Measurements from ENCODE around the gene SSH2. TPM values are rescaled to one million over a fixed set of nuclear protein-coding genes. Genes with fewer than 3 reads are reported as not detected.
"Not testable (repeated sequence)": the region's sequence is repeated elsewhere in the genome, so short reads cannot be mapped to it uniquely, and the experiment has no call there.

The SSH2 gene
- total and polyA plus RNA-seq, 2 experiments from 2014 or later: 8.3 to 18.9 TPM

DNA sequence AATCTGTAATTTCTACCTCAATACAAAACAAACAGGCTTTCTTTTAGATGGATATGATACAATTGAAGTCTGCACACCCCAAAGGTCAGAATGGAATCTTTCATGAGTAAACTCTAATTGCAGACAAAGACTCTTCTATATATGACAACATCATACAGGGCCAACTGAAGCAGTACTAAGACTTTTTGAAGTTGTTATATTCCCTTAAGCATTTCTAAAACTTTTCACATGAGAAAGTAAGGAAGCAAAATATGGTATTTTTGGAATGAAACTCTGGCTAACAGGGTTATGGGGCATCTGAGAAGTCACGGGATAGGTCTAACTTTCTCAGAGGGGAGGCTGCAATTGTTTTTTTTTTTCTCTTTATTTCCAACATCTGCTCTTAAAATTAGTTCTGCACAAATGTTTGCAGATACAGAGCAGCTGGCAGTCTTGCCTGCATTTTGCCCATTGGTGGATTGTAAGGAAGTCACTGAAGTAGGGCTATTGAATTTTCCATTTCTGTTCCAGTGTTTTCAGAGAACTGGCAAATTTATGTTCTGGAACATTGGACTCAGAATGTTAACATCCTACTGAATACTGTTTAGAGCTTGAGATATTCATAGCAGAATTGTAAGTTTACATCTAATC lies 59.1 kb downstream of the SSH2 start:
- Histone ChIP-seq H3K79me2 (ENCODE audit: insufficient read depth) (peaks cover 61% of the 10 kb centered on the region), H3K4me1 (ENCODE audit: insufficient read depth) (no peaks in the 10 kb centered on the region), H3K9me3 (ENCODE audit: low read depth) (no peaks in the 10 kb centered on the region), H3K27me3 (replicated peaks; ENCODE audit: insufficient read depth) (no peaks in the 10 kb centered on the region), H3K9ac (no peak overlapping the region), H3K4me3 (no peak overlapping the region), H4K20me1 (ENCODE audit: insufficient read depth) (peaks cover 5% of the 10 kb centered on the region; the same call in 1 of the 2 replicates), H3K36me3 (ENCODE audit: low read depth) (no peaks in the 10 kb centered on the region), H3K27ac (no peak overlapping the region), H3K9me2 (ENCODE audit: insufficient read depth) (no peaks in the 10 kb centered on the region), H2AFZ (no peak overlapping the region), H3K4me2 (ENCODE audit: unreplicated experiment) (no peak overlapping the region), H3F3A (ENCODE audit: insufficient read depth) (no peaks in the 10 kb centered on the region)
- WGBS, 2 experiments (ENCODE audit: low coverage in 1 of 2, low lambda C conversion rate in 2 of 2, missing lambda C conversion rate in 2 of 2): 78 to 83% methylated on average over 1 of the region's 1 CpG
- in situ Hi-C loops (cut with MboI): no loop called here
- TF ChIP-seq EZH2 (IDR thresholded peaks at IDR 0.05; ENCODE audit: insufficient read depth, poor library complexity, severe bottlenecking) (no peak), EZH2phosphoT487 (IDR thresholded peaks at IDR 0.05; ENCODE audit: insufficient read depth, low read depth) (no peak)
- DNase-seq: no peak

DNA sequence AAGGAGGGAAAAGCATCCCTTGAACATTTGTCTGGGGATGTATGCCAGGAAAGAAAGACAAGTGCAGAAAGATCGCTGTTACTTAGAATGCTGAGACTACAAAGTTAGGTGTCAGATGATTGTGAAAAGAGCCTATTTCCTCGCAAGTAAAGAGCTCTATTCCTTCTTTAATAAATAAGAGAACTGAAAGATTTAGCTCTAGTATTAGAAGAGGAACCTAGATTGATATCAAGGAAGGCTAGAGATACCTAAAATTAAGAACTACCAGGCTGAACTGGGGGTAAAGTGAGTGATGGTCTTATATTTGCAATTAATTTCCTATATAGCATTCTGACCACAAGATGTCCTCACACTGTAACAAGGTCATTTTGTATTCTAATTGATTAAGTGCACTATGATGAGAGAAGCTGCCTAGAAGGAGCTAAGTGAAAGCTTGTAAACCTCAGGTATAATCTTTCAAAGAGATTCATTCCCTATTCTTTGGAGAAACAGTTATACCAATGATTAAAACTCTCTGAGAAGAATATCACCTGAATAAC lies 62.3 kb downstream of the SSH2 start:
- no peaks in the 10 kb centered on the region for H3K36me3 ChIP-seq (ENCODE audit: low read depth)
- no peak overlapping the region for H3K9ac ChIP-seq
- H3K4me1 ChIP-seq (ENCODE audit: insufficient read depth): no peaks in the 10 kb centered on the region
- TF ChIP-seq EZH2 (IDR thresholded peaks at IDR 0.05; ENCODE audit: insufficient read depth, poor library complexity, severe bottlenecking) (no peak), EZH2phosphoT487 (IDR thresholded peaks at IDR 0.05; ENCODE audit: insufficient read depth, low read depth) (no peak)
- peak; percentile 8 for DNase-seq
- H3F3A ChIP-seq (ENCODE audit: insufficient read depth): no peaks in the 10 kb centered on the region
- H2AFZ ChIP-seq: no peak overlapping the region
- H3K4me3 ChIP-seq: no peak overlapping the region
- no peak overlapping the region for H3K4me2 ChIP-seq (ENCODE audit: unreplicated experiment)
- no peaks in the 10 kb centered on the region for H3K27me3 ChIP-seq (replicated peaks; ENCODE audit: insufficient read depth)
- H3K9me2 ChIP-seq (ENCODE audit: insufficient read depth): no peaks in the 10 kb centered on the region
- 59 to 60% methylated on average over 2 of the region's 2 CpGs for WGBS, 2 experiments (ENCODE audit: low coverage in 1 of 2, low lambda C conversion rate in 2 of 2, missing lambda C conversion rate in 2 of 2)
- H3K9me3 ChIP-seq (ENCODE audit: low read depth): no peaks in the 10 kb centered on the region
- H4K20me1 ChIP-seq (ENCODE audit: insufficient read depth): no peaks in the 10 kb centered on the region; the same call in 1 of the 2 replicates
- peaks cover 53% of the 10 kb centered on the region for H3K79me2 ChIP-seq (ENCODE audit: insufficient read depth)
- in situ Hi-C loops (cut with MboI): no loop called here
- no peak overlapping the region for H3K27ac ChIP-seq

DNA sequence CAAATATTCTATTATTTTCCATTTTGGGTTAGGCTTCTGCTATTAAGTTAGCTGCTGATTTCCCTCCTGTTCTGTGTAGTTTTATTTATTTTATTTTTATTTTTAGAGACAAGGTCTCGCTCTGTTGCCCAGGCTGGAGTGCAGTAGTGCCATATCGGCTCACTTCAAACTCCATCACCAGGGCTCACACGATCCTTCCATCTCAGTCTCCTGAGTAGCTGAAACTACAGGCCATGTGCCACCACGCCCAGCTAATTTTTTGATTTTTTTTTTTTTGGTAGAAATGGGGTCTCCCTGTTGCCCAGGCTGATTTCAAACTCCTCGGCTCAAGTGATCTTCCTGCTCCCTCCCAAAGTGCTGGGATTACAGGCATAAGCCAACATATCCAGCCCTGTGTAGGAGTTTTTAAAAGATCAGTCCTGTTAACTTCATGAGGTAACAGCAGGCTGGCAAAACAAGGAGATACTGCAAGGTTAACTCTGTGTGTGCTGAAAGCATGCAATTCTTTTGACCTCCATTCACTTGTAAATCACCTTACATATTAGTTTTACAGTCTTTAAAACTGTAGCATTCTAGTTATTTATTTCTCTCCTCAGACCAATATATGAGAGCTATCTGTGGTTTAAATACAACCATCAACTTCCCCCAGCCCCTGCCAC lies 63.2 kb downstream of the SSH2 start:
- Histone ChIP-seq H4K20me1 (ENCODE audit: insufficient read depth) (no peaks in the 10 kb centered on the region; the same call in 1 of the 2 replicates), H3K27me3 (replicated peaks; ENCODE audit: insufficient read depth) (no peaks in the 10 kb centered on the region)
- DNase-seq: no peak

DNA sequence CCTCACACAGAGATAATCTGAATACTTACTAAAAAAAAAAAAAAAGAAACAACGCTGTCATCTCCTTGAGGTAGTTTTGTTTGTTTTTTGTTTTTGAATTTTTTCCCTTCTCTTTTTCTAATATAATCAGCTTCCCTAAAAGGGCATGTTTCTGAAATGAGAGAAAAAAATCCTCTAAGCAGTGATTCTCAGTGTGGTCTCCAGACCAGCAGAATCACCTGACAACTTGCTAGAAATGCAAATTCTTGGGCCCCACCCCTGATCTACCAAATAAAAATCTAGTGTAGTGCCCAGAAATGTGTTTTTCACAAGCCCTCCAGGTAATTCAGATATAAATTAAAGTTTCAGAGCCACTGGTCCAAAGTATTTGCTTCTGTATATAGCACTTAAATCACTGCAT lies 65.4 kb downstream of the SSH2 start:
- no peak for DNase-seq
- Histone ChIP-seq H3K79me2 (ENCODE audit: insufficient read depth) (peaks cover 65% of the 10 kb centered on the region), H3K9me2 (ENCODE audit: insufficient read depth) (no peaks in the 10 kb centered on the region), H3K4me3 (no peak overlapping the region), H3K4me1 (ENCODE audit: insufficient read depth) (no peaks in the 10 kb centered on the region), H3K9ac (no peak overlapping the region), H3K27me3 (replicated peaks; ENCODE audit: insufficient read depth) (no peaks in the 10 kb centered on the region), H3K36me3 (ENCODE audit: low read depth) (no peaks in the 10 kb centered on the region), H2AFZ (no peak overlapping the region), H4K20me1 (ENCODE audit: insufficient read depth) (no peaks in the 10 kb centered on the region), H3K9me3 (ENCODE audit: low read depth) (no peaks in the 10 kb centered on the region), H3F3A (ENCODE audit: insufficient read depth) (no peaks in the 10 kb centered on the region), H3K4me2 (ENCODE audit: unreplicated experiment) (no peak overlapping the region), H3K27ac (no peak overlapping the region)
- WGBS, 2 experiments (ENCODE audit: low coverage in 1 of 2, low lambda C conversion rate in 2 of 2, missing lambda C conversion rate in 2 of 2): 98 to 100% methylated on average over 1 of the region's 1 CpG
- in situ Hi-C loops (cut with MboI): no loop called here
- TF ChIP-seq EZH2 (IDR thresholded peaks at IDR 0.05; ENCODE audit: insufficient read depth, poor library complexity, severe bottlenecking): no peak
- TF ChIP-seq EZH2phosphoT487 (IDR thresholded peaks at IDR 0.05; ENCODE audit: insufficient read depth, low read depth): no peak

More for the DNA sequence above, 63.2 kb downstream of the SSH2 start:
- in situ Hi-C loops (cut with MboI): no loop called here
- Histone ChIP-seq H3K4me1 (ENCODE audit: insufficient read depth) (no peaks in the 10 kb centered on the region), H3K9me2 (ENCODE audit: insufficient read depth) (no peaks in the 10 kb centered on the region), H3K36me3 (ENCODE audit: low read depth) (no peaks in the 10 kb centered on the region), H3K9me3 (ENCODE audit: low read depth) (no peaks in the 10 kb centered on the region), H3K9ac (no peak overlapping the region), H2AFZ (no peak overlapping the region), H3K79me2 (ENCODE audit: insufficient read depth) (peaks cover 53% of the 10 kb centered on the region), H3K4me3 (no peak overlapping the region), H3K4me2 (ENCODE audit: unreplicated experiment) (no peak overlapping the region), H3K27ac (no peak overlapping the region), H3F3A (ENCODE audit: insufficient read depth) (no peaks in the 10 kb centered on the region)
- TF ChIP-seq EZH2 (IDR thresholded peaks at IDR 0.05; ENCODE audit: insufficient read depth, poor library complexity, severe bottlenecking) (no peak), EZH2phosphoT487 (IDR thresholded peaks at IDR 0.05; ENCODE audit: insufficient read depth, low read depth) (no peak)
- 80 to 81% methylated on average over 5 of the region's 5 CpGs for WGBS, 2 experiments (ENCODE audit: low coverage in 1 of 2, low lambda C conversion rate in 2 of 2, missing lambda C conversion rate in 2 of 2)

DNA sequence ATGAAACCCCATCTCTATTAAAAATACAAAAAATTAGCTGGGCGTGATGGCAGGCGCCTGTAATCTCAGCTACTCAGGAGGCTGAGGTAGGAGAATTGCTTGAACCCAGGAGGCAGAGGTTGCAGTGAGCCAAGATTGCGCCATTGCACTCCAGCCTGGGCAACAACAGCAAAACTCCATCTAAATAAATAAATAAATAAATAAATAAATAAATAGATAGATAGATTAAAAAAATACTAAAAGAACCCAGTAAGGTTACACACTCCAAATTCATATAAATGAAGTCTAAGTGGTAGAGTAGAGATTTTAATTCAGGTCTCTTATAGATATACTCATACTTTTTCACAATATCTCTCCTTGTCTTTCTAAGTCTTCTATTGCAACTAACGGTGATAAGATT lies 65.9 kb downstream of the SSH2 start:
- in situ Hi-C loops (cut with MboI): not testable (repeated sequence)
- 97% methylated on average over 4 of the region's 4 CpGs for WGBS, 2 experiments (ENCODE audit: low coverage in 1 of 2, low lambda C conversion rate in 2 of 2, missing lambda C conversion rate in 2 of 2)

More for the DNA sequence above, 65.9 kb downstream of the SSH2 start:
- H3K79me2 ChIP-seq (ENCODE audit: insufficient read depth): peaks cover 63% of the 10 kb centered on the region
- H3K4me1 ChIP-seq (ENCODE audit: insufficient read depth); H3K4me3 ChIP-seq; H3K9me3 ChIP-seq (ENCODE audit: low read depth); H4K20me1 ChIP-seq (ENCODE audit: insufficient read depth); H3K27ac ChIP-seq; H2AFZ ChIP-seq; H3K9me2 ChIP-seq (ENCODE audit: insufficient read depth); H3K27me3 ChIP-seq (replicated peaks; ENCODE audit: insufficient read depth); H3K36me3 ChIP-seq (ENCODE audit: low read depth); H3F3A ChIP-seq (ENCODE audit: insufficient read depth); H3K9ac ChIP-seq; DNase-seq; H3K4me2 ChIP-seq (ENCODE audit: unreplicated experiment): not testable (repeated sequence)

Measured in GM23248 (cell line).